A549 (cell line): ENCODE measurements around the gene PLSCR5.

Experiments
- CTCF ChIP-seq: fragments of >200 bp; sonication (Bioruptor Twin); formaldehyde crosslinking; IDR thresholded peaks from 3 replicates; pipeline ENCODE4 v1.5.1; 2016
- HMGXB4 ChIP-seq: fragments of 250-450 bp; sonication (Bioruptor Pico); IDR thresholded peaks from 2 replicates; pipeline ENCODE4 v1.5.0; 2021; ENCODE audit warnings: mild to moderate bottlenecking, moderate library complexity, borderline replicate concordance
- MYC ChIP-seq: IDR thresholded peaks from 2 replicates; pipeline ENCODE4 v1.6.1; 2012; ENCODE audit warnings: mild to moderate bottlenecking, inconsistent platforms, low read length, improper control_type of control experiment, borderline replicate concordance
- POLR2A ChIP-seq: IDR thresholded peaks from 2 replicates; pipeline ENCODE4 v1.6.1; 2012; ENCODE audit warnings: mild to moderate bottlenecking, low read length
- USF2 ChIP-seq: fragments of 450-650 bp; IDR thresholded peaks from 2 replicates; pipeline ENCODE4 v1.6.1; 2014; ENCODE audit warnings: antibody characterized with exemption
- ZC3H11A ChIP-seq: fragments of 450-650 bp; IDR thresholded peaks from 2 replicates; pipeline ENCODE4 v1.6.1; 2014; ENCODE audit warnings: antibody characterized with exemption, mild to moderate bottlenecking
- ZFP36 ChIP-seq: fragments of 450-650 bp; IDR thresholded peaks from 2 replicates; pipeline ENCODE4 v1.6.1; 2014; ENCODE audit warnings: borderline replicate concordance; ENCODE audit not compliant: partially characterized antibody

- TF ChIP-seq USF2 (no peak), MYC (no peak), CTCF (no peak), ZC3H11A (no peak), POLR2A (no peak), ZFP36 (no peak), HMGXB4 (CRISPR knock-in tag) (no peak)
These were observed 14.6 kb downstream of the PLSCR5 start for GRCh38 chr3:146590521-146590920.
